Smooth muscle cell of the brain vasculature (primary cell): ENCODE results near the gene SKAP1.
A peak's percentile ranks its signal among the peaks of the same experiment; 100 is the strongest.
"Not testable (repeated sequence)": the region's sequence is repeated elsewhere in the genome, so short reads cannot be mapped to it uniquely, and the experiment has no call there.

Experiments
- DNase-seq: peaks from one replicate; pipeline ENCODE4 v3.0.0-alpha.2; 2012; ENCODE audit warnings: low read depth, low spot score

Gene SKAP1

GRCh38 chr17:48328457-48328856, 101.6 kb downstream of the SKAP1 start:
- no peak for DNase-seq

- DNase-seq, result no peak
Observed at GRCh38 chr17:48326310-48326709, 103.7 kb downstream of the SKAP1 start.

GRCh38 chr17:48322060-48322459, 108.0 kb downstream of the SKAP1 start:
- no peak for DNase-seq

- no peak for DNase-seq
Observed at GRCh38 chr17:48317732-48318131, 112.3 kb downstream of the SKAP1 start.

GRCh38 chr17:48314716-48315115, 115.3 kb downstream of the SKAP1 start:
- DNase-seq, result no peak

GRCh38 chr17:48313096-48313755, 116.8 kb downstream of the SKAP1 start:
- DNase-seq, result no peak

- DNase-seq, result no peak
Observed at GRCh38 chr17:48311324-48311723, 118.7 kb downstream of the SKAP1 start.

GRCh38 chr17:48310748-48311213, 119.2 kb downstream of the SKAP1 start:
- DNase-seq, result no peak

GRCh38 chr17:48308581-48308980, 121.4 kb downstream of the SKAP1 start:
- DNase-seq, result no peak

GRCh38 chr17:48307814-48308411, 122.1 kb downstream of the SKAP1 start:
- DNase-seq, result peak; percentile 24

GRCh38 chr17:48307255-48307654, 122.8 kb downstream of the SKAP1 start:
- DNase-seq, result no peak

GRCh38 chr17:48301002-48301401, 129.0 kb downstream of the SKAP1 start:
- DNase-seq, result no peak

GRCh38 chr17:48299760-48300159, 130.3 kb downstream of the SKAP1 start:
- no peak for DNase-seq

GRCh38 chr17:48297825-48298224, 132.2 kb downstream of the SKAP1 start:
- no peak for DNase-seq

- DNase-seq, result no peak
Observed at GRCh38 chr17:48296453-48296852, 133.6 kb downstream of the SKAP1 start.

- DNase-seq, result no peak
Observed at GRCh38 chr17:48295362-48296288, 134.4 kb downstream of the SKAP1 start.

- DNase-seq, result no peak
Observed at GRCh38 chr17:48294806-48295361, 135.1 kb downstream of the SKAP1 start.

GRCh38 chr17:48294020-48294805, 135.8 kb downstream of the SKAP1 start:
- no peak for DNase-seq

- no peak for DNase-seq
Observed at GRCh38 chr17:48293319-48294019, 136.5 kb downstream of the SKAP1 start.

GRCh38 chr17:48290378-48290777, 139.6 kb downstream of the SKAP1 start:
- DNase-seq, result no peak

- DNase-seq, result not testable (repeated sequence)
Observed at GRCh38 chr17:48286917-48287316, 143.1 kb downstream of the SKAP1 start.
